Lower leg skin (tissue), 3 donors: ENCODE measurements around the gene ISM1.

ENCODE experiments used
- CTCF ChIP-seq, 3 donors: fragments of 450-650 bp; IDR thresholded peaks; one replicate each; pipeline ENCODE4 v1.5.1; 2016; ENCODE audit warnings: antibody characterized with exemption in 3 of 3, mild to moderate bottlenecking in 3 of 3, moderate library complexity in 2 of 3
- POLR2A ChIP-seq, 2 donors: fragments of 450-650 bp; IDR thresholded peaks; one replicate each; pipeline ENCODE4 v1.6.1; 2016 to 2017; ENCODE audit warnings: antibody characterized with exemption in 2 of 2, mild to moderate bottlenecking in 1 of 2, moderate library complexity in 1 of 2

GRCh38 chr20:13243826-13244376, 22.8 kb downstream of the ISM1 start:
- peak in 1 of 3 donors; percentile 35 for TF ChIP-seq CTCF (IDR thresholded peaks at IDR 0.05)
- no peak for TF ChIP-seq POLR2A (IDR thresholded peaks at IDR 0.05)
